HepG2 (cell line): Measurements from ENCODE around the gene KLHDC8B.

Experiments used
- DPF2 ChIP-seq: sonication (generic); formaldehyde crosslinking; IDR thresholded peaks from 2 replicates; pipeline ENCODE4 v1.4.0; 2020; ENCODE audit warnings: mild to moderate bottlenecking, low read depth, missing genetic modification reagents, borderline replicate concordance
- ZBTB49 ChIP-seq: sonication (generic); formaldehyde crosslinking; IDR thresholded peaks from 2 replicates; pipeline ENCODE4 v1.4.0; 2020; ENCODE audit warnings: missing genetic modification reagents, borderline replicate concordance

- TF ChIP-seq DPF2 (CRISPR knock-in tag) (no peak), ZBTB49 (CRISPR knock-in tag) (no peak)
These were observed 13.2 kb upstream of the KLHDC8B start for GRCh38 chr3:49158103-49158709.
